K562 (cell line): Measurements from ENCODE around the gene TSPAN18. TPM values are rescaled to one million over a fixed set of nuclear protein-coding genes. Genes with fewer than 3 reads are reported as not detected.

Experiments
- ATAC-seq: fragments of 200-7000 bp; cut with Tn5 transposase; 3 replicates; pipeline ENCODE4 v1.9.1; 2020; ENCODE audit warnings: moderate library complexity
- BruUV-seq: library from RNA; stranded (reverse); fragments of 400-500 nt; replicated peaks from 2 replicates; lab custom pipeline; 2021; lab: Mats Ljungman, UMichigan
- CTCF ChIA-PET: fragments of 300-600 bp; formaldehyde crosslinking; extraction: SDS; loops from one replicate; lab custom pipeline; 2021; ENCODE audit warnings: low intra/inter-chr PET ratio; lab: Yijun Ruan, JAX
- POLR2A ChIA-PET: fragments of 300-600, 350-650 bp; sonication (Branson Sonifier 250); formaldehyde crosslinking; extraction: SDS; loops from one replicate; lab custom pipeline; 2021; ENCODE audit warnings: antibody characterized with exemption, inconsistent platforms; lab: Yijun Ruan, JAX
- DNase-seq, 4 experiments: peaks; one replicate each; pipeline versions ENCODE4 v3.0.0 to v3.0.0-alpha.2; 2011 to 2018; ENCODE audit warnings: low spot score in 3 of 4, mixed read lengths in 3 of 4; ENCODE audit errors: extremely low read depth in 1 of 4
- FAIRE-seq: peaks from 2 replicates; lab custom pipeline; 2011; peaks lifted over from hg19 to GRCh38; lab: Jason Lieb, UNC
- H2AFZ ChIP-seq: 2 replicates; pipeline ENCODE4 v1.6.0; 2011; ENCODE audit warnings: low read depth, low read length, control low read depth, inconsistent platforms
- H3K27ac ChIP-seq: fragments of 200-600 bp; 3 replicates; pipeline ENCODE4 v1.8.0; 2011; ENCODE audit warnings: low read depth, mild to moderate bottlenecking, control low read depth, inconsistent platforms, low read length, moderate library complexity, mixed read lengths; ENCODE audit errors: extremely low read depth
- H3K27me3 ChIP-seq, 2 experiments: fragments of 300-600 bp in 1 of 2; 2 replicates in 1 of 2; 3 replicates in 1 of 2; pipeline versions ENCODE4 v1.6.0 to v1.8.0; 2011; ENCODE audit warnings: inconsistent platforms in 2 of 2, low read length in 2 of 2, mild to moderate bottlenecking in 1 of 2, mixed read lengths in 1 of 2, moderate library complexity in 1 of 2; ENCODE audit not compliant: control insufficient read depth in 2 of 2, insufficient read depth in 2 of 2
- H3K36me3 ChIP-seq: fragments of 300-600 bp; 3 replicates; pipeline ENCODE4 v1.8.0; 2011; ENCODE audit warnings: mild to moderate bottlenecking, low read length, inconsistent platforms; ENCODE audit not compliant: control insufficient read depth, insufficient read depth
- H3K4me1 ChIP-seq, 2 experiments: fragments of 200-600 bp in 1 of 2; replicated peaks in 1 of 2; 2 replicates in 1 of 2; 3 replicates in 1 of 2; pipeline versions ENCODE4 v1.5.1 to v1.8.0; 2011; ENCODE audit warnings: inconsistent platforms in 2 of 2, low read length in 2 of 2, mild to moderate bottlenecking in 1 of 2, mixed read lengths in 1 of 2, moderate library complexity in 1 of 2; ENCODE audit not compliant: control insufficient read depth in 2 of 2, insufficient read depth in 2 of 2
- H3K4me2 ChIP-seq: 2 replicates; pipeline ENCODE4 v1.6.1; 2011; ENCODE audit warnings: low read length, control low read depth, inconsistent platforms, mixed read lengths; ENCODE audit not compliant: insufficient read depth
- H3K4me3 ChIP-seq: fragments of 200-600 bp; sonication (generic), shearing (Covaris generic); 2 replicates; pipeline ENCODE4 v1.5.1; 2016; ENCODE audit warnings: control low read depth, inconsistent platforms
- H3K79me2 ChIP-seq: fragments of 200-600 bp; 3 replicates; pipeline ENCODE4 v1.8.0; 2011; ENCODE audit warnings: low read length, inconsistent platforms; ENCODE audit not compliant: control insufficient read depth, insufficient read depth
- H3K9ac ChIP-seq, 2 experiments: 2 replicates each; pipeline versions ENCODE4 v1.6.0 to v1.6.1; 2011; ENCODE audit warnings: low read depth in 2 of 2, low read length in 2 of 2, control low read depth in 1 of 2, inconsistent platforms in 1 of 2, mild to moderate bottlenecking in 1 of 2, mixed read lengths in 1 of 2; ENCODE audit not compliant: insufficient read depth in 1 of 2
- H3K9me1 ChIP-seq: one replicate; pipeline ENCODE4 v1.6.0; 2011; ENCODE audit warnings: inconsistent platforms, mild to moderate bottlenecking, low read length, moderate library complexity; ENCODE audit not compliant: control insufficient read depth, insufficient read depth
- H3K9me3 ChIP-seq: replicated peaks from 2 replicates; pipeline ENCODE4 v1.5.1; 2011; ENCODE audit warnings: low read depth, low read length, inconsistent platforms; ENCODE audit not compliant: control insufficient read depth, insufficient read depth
- H4K20me1 ChIP-seq: replicated peaks from 2 replicates; pipeline ENCODE4 v1.6.1; 2011; ENCODE audit warnings: low read length, inconsistent platforms, mixed read lengths; ENCODE audit not compliant: control insufficient read depth, insufficient read depth
- CBFA2T2 ChIP-seq: fragments of 450-650 bp; conservative IDR thresholded peaks from 2 replicates; pipeline ENCODE4 v1.6.1; 2017; ENCODE audit warnings: mild to moderate bottlenecking
- EGR1 ChIP-seq: fragments of 450-650 bp; conservative IDR thresholded peaks from 2 replicates; pipeline ENCODE4 v1.6.1; 2017; ENCODE audit warnings: mild to moderate bottlenecking
- MEIS2 ChIP-seq: fragments of 450-650 bp; IDR thresholded peaks from 2 replicates; pipeline ENCODE4 v1.6.1; 2014; ENCODE audit warnings: mild to moderate bottlenecking; ENCODE audit not compliant: partially characterized antibody
- NR4A1 ChIP-seq, 2 experiments: fragments of 250-450 bp in 1 of 2; fragments of 450-650 bp in 1 of 2; sonication (Bioruptor Pico) in 1 of 2; IDR thresholded peaks; 2 replicates each; pipeline versions ENCODE4 v1.4.0 to v1.6.1; 2016 to 2020; ENCODE audit warnings: mild to moderate bottlenecking in 2 of 2, missing compliant biosample characterization in 1 of 2, missing genetic modification characterization in 1 of 2, moderate library complexity in 1 of 2
- POLR2B ChIP-seq: fragments of 450-650 bp; IDR thresholded peaks from 2 replicates; pipeline ENCODE4 v1.6.1; 2018; ENCODE audit warnings: low read depth; ENCODE audit not compliant: partially characterized antibody
- SIX5 ChIP-seq, 2 experiments: IDR thresholded peaks; 2 replicates each; pipeline ENCODE4 v1.6.1; 2011; ENCODE audit warnings: low read length in 2 of 2, borderline replicate concordance in 1 of 2, low read depth in 1 of 2, mild to moderate bottlenecking in 1 of 2, moderate library complexity in 1 of 2; ENCODE audit not compliant: insufficient read depth in 1 of 2
- ZNF217 ChIP-seq: sonication (generic); formaldehyde crosslinking; IDR thresholded peaks from 2 replicates; pipeline ENCODE4 v1.8.0; 2022; ENCODE audit warnings: mild to moderate bottlenecking, missing genetic modification reagents
- ZNF445 ChIP-seq: fragments of 250-450 bp; sonication (Bioruptor Pico); IDR thresholded peaks from 2 replicates; pipeline ENCODE4 v1.4.0; 2020; ENCODE audit warnings: low read depth, mild to moderate bottlenecking, moderate library complexity
- WGBS: fragments of 100-300 bp; shearing (Covaris generic); methylation state at CpG from one replicate; pipeline ENCODE4 v1.1.6; 2016; ENCODE audit warnings: low coverage, mixed read lengths; ENCODE audit not compliant: insufficient coverage; ENCODE audit errors: missing lambda C conversion rate; 5-methylcytosine and 5-hydroxymethylcytosine counted together
- in situ Hi-C: fragments of 300-500 bp; cut with MboI; formaldehyde crosslinking; loops from 4 replicates; pipeline ENCODE4 v1.15.0; 2018; ENCODE audit warnings: inconsistent platforms, mixed read lengths
- intact Hi-C: fragments of 100-400 bp; cut with micrococcal nuclease; formaldehyde crosslinking; loops from 2 replicates; pipeline ENCODE4 v1.14.2; 2022
- polyA plus RNA-seq, 8 experiments: library from polyadenylated mRNA; depleted of rRNA in 4 of 8; stranded (reverse) in 5 of 8; unstranded in 3 of 8; fragments of >200 nt; fragmentation: Nextera tagmentation in 2 of 8; fragmentation: Illumina TruSeq in 1 of 8; extraction: Ambion mirVana in 2 of 8; extraction: Trizol in 1 of 8; gene quantifications; 2 replicates each; pipeline versions ENCODE4 v1.2.1 to v1.2.3, GENCODE V29; 2011 to 2014; ENCODE audit warnings: inconsistent platforms in 1 of 8, missing spikeins in 1 of 8
- total RNA-seq, 7 experiments: library from RNA; depleted of rRNA in 6 of 7; stranded (reverse); fragments of >200 nt in 6 of 7; fragmentation: Illumina TruSeq in 2 of 7; extraction: Trizol in 2 of 7; gene quantifications; 2 replicates each; pipeline versions ENCODE4 v1.2.1 to v1.2.3, GENCODE V29; 2011 to 2021; ENCODE audit warnings: low replicate concordance in 1 of 7
- TF ChIP-seq, protein P1 (sequence below): fragments of 450-650 bp; IDR thresholded peaks from 2 replicates; pipeline ENCODE4 v1.6.1; 2018; ENCODE audit warnings: mild to moderate bottlenecking, low read depth; ENCODE audit not compliant: partially characterized antibody
- TF ChIP-seq, protein P2 (sequence below): fragments of 450-650 bp; formaldehyde crosslinking; IDR thresholded peaks from 2 replicates; pipeline ENCODE4 v1.4.0; 2020; ENCODE audit warnings: mild to moderate bottlenecking
- TF ChIP-seq, protein P3 (sequence below), 2 experiments: fragments of 450-650 bp; formaldehyde crosslinking in 1 of 2; IDR thresholded peaks; 2 replicates each; pipeline versions ENCODE4 v1.4.0 to v1.6.1; 2014 to 2020; ENCODE audit warnings: mild to moderate bottlenecking in 2 of 2, borderline replicate concordance in 1 of 2, low read depth in 1 of 2

TSPAN18 gene
- total and polyA plus RNA-seq, 9 of the 15 experiments (the other 6 are each of a cell fraction or from before 2014, with no cell fraction given): 0.17 to 0.35 (median 0.22) TPM; not detected in 4

DNA sequence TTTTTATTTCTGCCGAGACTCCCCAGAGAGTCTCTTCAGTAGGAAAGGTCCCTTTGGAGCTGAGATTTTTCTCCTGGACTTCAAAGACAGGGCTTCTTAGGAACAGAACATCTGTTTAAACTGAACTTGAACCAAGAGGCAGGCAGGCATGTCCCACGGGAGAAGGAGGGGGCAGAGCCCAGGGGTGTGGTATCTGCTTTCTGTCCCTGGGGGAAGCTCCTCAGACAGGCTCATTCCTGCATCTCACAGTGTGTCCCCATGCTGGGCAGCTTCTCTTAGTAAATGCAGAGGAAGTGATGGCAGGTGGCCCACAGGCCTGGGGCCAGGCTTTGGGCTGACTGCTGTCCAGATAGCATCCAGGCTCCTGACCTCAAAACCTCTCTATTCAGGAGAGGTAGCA is 47.3 kb downstream of the TSPAN18 start:
- 0% methylated on average over 2 of the region's 2 CpGs for WGBS
- H3K4me1 ChIP-seq: peaks cover 3 to 23% of the 10 kb centered on the region in 2 experiments; a peak in 4 of 5 replicates
- no peak overlapping the region for H3K4me2 ChIP-seq
- DNase-seq (no peak), ATAC-seq (no peak), FAIRE-seq (no peak)
- H3K27ac ChIP-seq: no peak overlapping the region
- no peaks in the 10 kb centered on the region for H3K9me1 ChIP-seq
- H3K36me3 ChIP-seq: no peaks in the 10 kb centered on the region
- H3K9me3 ChIP-seq: no peaks in the 10 kb centered on the region
- POLR2A ChIA-PET: interaction anchor here (0.5 to 0.6 kb wide), 3 partner anchors 25 to 68 kb away, joined by 3 read pairs; no protein-coding TSS in a partner anchor
- in situ Hi-C loops: no loop called here
- peaks cover 5% of the 10 kb centered on the region; the same call in 1 of the 2 replicates for H4K20me1 ChIP-seq
- peaks cover 4 to 14% of the 10 kb centered on the region in 2 experiments; a peak in 3 of 5 replicates for H3K27me3 ChIP-seq
- H3K9ac ChIP-seq: no peak overlapping the region
- CTCF ChIA-PET: no interaction called here
- intact Hi-C loops: no loop called here
- H3K4me3 ChIP-seq: no peak overlapping the region
- BruUV-seq: no TSS peak
- no peaks in the 10 kb centered on the region for H3K79me2 ChIP-seq
- no peak overlapping the region for H2AFZ ChIP-seq
- TF ChIP-seq ZNF445 (CRISPR knock-in tag) (no peak), MEIS2 (no peak), POLR2B (no peak), SIX5 (IDR thresholded peaks at IDR 0.05; ENCODE audit: borderline replicate concordance in 1 of 2, insufficient read depth in 1 of 2, low read depth in 1 of 2, low read length in 2 of 2) (no peak), EGR1 (no peak), NR4A1 (CRISPR knock-in tag; IDR thresholded peaks at IDR 0.05) (no peak), NR4A1 (tag; IDR thresholded peaks at IDR 0.05) (no peak), ZNF217 (CRISPR knock-in tag) (no peak), CBFA2T2 (no peak)
- TF ChIP-seq, protein P1, sequence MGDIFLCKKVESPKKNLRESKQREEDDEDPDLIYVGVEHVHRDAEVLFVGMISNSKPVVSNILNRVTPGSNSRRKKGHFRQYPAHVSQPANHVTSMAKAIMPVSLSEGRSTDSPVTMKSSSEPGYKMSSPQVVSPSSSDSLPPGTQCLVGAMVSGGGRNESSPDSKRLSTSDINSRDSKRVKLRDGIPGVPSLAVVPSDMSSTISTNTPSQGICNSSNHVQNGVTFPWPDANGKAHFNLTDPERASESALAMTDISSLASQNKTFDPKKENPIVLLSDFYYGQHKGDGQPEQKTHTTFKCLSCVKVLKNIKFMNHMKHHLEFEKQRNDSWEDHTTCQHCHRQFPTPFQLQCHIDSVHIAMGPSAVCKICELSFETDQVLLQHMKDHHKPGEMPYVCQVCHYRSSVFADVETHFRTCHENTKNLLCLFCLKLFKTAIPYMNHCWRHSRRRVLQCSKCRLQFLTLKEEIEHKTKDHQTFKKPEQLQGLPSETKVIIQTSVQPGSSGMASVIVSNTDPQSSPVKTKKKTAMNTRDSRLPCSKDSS: no peak
- TF ChIP-seq, protein P2, sequence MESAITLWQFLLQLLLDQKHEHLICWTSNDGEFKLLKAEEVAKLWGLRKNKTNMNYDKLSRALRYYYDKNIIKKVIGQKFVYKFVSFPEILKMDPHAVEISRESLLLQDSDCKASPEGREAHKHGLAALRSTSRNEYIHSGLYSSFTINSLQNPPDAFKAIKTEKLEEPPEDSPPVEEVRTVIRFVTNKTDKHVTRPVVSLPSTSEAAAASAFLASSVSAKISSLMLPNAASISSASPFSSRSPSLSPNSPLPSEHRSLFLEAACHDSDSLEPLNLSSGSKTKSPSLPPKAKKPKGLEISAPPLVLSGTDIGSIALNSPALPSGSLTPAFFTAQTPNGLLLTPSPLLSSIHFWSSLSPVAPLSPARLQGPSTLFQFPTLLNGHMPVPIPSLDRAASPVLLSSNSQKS: no peak
- TF ChIP-seq, protein P3, sequence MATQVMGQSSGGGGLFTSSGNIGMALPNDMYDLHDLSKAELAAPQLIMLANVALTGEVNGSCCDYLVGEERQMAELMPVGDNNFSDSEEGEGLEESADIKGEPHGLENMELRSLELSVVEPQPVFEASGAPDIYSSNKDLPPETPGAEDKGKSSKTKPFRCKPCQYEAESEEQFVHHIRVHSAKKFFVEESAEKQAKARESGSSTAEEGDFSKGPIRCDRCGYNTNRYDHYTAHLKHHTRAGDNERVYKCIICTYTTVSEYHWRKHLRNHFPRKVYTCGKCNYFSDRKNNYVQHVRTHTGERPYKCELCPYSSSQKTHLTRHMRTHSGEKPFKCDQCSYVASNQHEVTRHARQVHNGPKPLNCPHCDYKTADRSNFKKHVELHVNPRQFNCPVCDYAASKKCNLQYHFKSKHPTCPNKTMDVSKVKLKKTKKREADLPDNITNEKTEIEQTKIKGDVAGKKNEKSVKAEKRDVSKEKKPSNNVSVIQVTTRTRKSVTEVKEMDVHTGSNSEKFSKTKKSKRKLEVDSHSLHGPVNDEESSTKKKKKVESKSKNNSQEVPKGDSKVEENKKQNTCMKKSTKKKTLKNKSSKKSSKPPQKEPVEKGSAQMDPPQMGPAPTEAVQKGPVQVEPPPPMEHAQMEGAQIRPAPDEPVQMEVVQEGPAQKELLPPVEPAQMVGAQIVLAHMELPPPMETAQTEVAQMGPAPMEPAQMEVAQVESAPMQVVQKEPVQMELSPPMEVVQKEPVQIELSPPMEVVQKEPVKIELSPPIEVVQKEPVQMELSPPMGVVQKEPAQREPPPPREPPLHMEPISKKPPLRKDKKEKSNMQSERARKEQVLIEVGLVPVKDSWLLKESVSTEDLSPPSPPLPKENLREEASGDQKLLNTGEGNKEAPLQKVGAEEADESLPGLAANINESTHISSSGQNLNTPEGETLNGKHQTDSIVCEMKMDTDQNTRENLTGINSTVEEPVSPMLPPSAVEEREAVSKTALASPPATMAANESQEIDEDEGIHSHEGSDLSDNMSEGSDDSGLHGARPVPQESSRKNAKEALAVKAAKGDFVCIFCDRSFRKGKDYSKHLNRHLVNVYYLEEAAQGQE (IDR thresholded peaks at IDR 0.05; ENCODE audit: borderline replicate concordance): no peak
- TF ChIP-seq, protein P3 (CRISPR knock-in tag; IDR thresholded peaks at IDR 0.05; ENCODE audit: low read depth): no peak
